Stimulated activated CD4-positive, alpha-beta T cell treated with anti-CD3 and anti-CD28 coated beads, Interleukin-4, amount 100 ng/mL, for 24 hours (primary cell): ENCODE results near the gene STEAP1.
"Not testable (repeated sequence)": the region's sequence is repeated elsewhere in the genome, so short reads cannot be mapped to it uniquely, and the experiment has no call there.

Experiments
- DNase-seq: peaks from one replicate; pipeline ENCODE4 v3.0.0-alpha.2; 2020

The STEAP1 gene

DNA sequence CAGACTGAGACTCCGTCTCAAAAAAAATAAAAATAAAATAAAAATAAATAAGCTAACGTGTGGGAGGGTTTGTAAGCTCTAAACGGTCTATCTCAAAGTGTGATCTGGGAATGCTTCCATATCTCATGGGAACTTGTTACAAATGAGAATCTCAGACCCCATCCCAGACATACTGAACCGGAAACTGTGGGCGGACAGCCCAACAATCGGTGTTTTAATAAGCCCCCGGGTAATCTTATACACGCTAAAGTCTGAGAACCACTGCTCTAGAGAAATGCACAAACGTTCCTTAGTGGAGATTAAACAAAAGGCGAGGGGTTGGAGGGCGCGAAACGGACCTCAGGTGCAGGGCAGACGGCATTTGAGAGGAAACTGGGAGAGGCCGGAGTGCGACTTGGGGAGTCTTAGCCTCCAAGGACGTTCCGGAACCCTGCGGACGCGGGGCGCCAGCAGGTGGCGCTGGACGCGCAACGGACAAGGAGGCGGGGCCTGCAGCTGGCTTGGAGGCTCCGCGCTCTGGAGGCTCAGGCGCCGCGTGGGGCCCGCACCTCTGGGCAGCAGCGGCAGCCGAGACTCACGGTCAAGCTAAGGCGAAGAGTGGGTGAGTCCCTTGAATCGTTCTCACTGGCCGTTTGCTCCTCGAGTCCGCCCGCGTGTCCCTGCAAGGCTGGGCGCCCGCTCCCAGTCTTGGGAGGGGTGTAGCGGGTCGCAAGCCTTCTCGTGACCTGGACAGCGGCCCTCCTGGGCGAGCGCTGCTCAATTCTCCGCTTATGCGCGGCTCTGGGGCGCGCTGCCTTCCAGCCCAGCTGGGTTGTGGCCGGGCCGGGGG, at the start of gene STEAP1:
Gene STEAP1, plus strand, starts transcription at position 527 of the 829 bp plus-strand sequence. CDS start 5,320 bp downstream, outside the sequence.
- peak; percentile 88 for DNase-seq

DNA sequence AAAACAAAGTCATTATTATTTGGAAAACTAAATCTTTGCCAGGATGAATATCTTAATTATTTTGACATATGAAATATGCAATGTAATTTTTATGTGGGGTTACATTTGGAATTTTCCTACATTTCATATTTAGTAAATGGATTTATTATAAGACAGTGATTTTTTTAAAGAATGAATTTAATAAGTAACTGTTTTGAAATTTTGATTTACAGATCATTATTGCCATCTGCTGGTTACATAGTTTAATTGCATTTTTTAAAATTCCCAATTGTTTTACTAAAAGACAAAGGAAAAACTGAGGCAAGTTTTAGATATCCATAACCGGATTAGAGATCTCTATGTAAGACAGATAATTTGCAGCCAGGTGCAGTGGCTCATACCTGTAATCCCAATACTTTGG, 39.3 kb upstream of the STEAP1 start:
- not testable (repeated sequence) for DNase-seq

DNA sequence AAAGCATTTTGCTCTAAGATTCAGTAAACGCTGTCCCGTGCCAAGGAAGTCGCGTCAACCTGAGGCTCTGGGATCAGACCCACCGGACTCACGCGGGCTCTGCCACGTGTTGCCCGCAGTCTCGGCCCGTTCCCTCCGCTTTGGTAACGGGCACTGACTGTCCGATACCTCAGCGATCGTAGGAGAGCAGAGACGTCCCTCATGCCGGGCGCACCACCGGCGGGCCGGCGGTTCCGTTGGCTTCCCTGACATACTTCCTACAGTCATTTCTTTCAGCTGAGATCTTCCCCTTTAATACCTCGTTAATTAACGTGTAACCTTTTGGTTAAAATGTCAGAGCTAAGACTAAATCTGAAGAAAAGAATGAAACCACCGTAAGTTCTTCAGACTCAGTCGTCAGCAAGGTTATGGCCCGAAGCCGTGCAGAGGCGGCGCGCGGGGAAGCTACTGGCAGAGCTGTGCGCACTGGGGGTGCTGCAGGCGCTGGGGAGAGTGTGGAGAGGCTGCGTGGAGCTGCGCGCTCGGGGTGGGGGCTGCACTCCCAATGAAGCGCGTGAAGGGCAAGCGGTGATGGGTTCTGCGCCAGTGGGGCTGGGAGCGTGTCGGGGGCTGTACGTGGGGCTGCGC, 35.6 kb upstream of the STEAP1 start:
- not testable (repeated sequence) for DNase-seq

DNA sequence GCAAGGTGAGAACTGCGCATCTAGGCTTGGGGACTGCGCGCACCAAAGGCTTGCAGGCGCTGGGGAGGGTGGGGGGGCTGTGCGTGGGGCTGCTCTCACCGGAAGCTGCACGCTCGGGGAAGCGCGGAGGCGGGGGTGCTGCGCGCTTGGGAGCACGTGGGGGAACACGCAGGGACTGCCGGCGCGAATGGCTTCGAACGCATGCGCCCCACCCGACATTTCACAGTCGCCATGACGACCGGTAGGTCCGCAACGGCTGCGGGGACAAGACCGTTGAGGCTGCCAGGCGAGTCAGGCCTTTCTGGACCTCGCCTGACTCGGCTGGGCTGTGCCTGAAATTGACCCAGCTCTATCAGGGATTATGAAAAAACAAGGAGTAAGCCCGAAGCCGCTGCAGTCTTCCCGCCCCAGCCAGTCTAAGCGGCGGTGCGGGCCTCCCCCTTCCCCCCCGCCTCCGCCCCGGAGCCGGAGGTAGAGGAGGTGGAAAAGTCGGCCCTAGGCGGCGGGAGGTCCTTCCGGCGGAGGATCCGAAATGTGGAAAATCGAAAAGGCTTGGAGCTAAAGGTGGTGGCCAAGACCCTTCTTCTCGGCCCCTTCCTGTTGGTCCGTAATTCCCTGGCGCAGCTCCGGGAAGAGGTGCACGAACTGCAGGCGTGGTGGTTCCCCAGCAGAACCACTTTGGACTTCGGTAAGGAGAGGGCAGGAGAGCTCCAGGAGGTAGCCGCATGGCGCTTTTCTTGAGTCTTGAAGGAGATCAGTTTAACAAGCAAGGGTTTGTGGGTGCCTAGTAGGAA, 34.9 kb upstream of the STEAP1 start:
- peak; percentile 49 for DNase-seq

DNA sequence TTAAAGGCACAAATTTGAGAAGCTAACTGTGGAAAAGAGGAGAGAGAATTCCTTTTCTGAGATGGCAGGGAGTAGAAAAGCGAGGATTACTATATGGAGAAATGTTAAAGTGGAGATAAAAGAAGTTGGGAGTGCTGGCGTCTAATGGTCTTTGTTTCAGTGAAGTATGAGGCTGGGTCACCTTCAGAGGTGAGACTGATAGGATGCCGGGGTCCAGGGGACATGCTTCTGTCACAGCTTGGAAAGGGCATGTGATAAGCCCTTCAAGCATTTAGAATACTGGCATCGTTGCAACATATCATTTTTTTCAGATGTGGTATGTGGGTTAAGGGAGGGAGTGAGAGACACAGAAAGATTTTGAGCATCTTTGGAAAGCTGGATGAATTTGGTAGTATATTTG, 34.1 kb upstream of the STEAP1 start:
- DNase-seq = not testable (repeated sequence)

DNA sequence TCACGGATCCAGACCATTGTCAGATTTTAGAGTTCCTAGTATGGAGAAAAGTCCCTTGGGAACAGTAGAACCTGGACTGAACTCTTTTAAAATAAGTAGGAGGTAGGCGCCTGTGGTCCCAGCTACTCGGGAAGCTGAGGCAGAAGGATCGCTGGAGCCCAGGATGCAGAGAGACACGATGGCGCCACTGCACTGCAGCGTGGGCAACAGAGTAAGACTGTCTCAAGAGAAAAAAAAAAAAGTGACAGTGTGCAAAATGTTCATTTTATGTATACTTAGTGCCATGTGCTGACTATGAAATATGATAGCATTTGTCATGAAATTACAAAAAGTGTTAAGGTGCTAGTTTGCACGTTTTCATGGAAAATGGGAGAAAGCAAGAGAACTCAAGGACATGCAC, 22.5 kb upstream of the STEAP1 start:
- DNase-seq = not testable (repeated sequence)

DNA sequence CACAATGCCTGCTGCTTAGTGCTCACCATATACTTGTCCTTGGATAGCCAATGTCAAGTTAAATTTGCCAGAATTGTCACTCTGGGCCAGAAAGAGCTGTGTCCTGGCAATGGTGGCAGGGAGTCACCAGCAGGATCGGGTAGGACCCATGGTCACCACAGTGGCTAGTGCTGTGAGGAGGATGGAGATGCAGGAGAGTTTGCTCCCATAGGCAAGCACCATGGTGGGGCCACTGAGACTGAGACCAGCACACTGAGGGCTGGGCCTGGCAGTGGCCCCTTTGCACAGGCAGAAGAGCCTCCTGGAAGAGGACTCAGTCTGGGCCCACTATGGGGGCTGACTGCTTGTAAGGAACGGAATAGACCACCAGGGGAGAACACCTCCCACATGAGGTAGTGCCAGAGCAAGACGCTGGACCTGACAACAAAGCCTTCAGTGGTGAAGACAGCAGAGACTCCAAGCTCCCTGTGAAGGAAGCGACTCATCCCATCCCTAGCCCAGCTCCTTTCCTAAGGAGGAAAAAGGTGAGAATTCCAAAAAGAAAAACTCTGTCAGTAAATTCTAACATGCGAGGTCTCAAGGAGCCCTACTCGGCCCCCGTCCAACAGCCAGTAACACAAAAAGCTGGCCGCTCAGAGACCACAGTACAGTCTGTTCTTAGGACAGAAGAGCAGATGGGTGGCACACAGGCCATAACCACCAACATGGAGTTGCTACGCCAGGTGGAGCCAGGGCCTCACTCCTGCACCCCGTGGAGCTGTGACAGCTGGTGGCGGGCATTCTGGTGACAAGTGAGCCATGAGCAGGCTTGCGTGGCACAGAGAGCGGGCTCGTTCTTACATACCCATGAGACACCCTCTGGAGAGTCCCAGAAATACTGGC, 6.9 kb upstream of the STEAP1 start:
- DNase-seq = not testable (repeated sequence)

DNA sequence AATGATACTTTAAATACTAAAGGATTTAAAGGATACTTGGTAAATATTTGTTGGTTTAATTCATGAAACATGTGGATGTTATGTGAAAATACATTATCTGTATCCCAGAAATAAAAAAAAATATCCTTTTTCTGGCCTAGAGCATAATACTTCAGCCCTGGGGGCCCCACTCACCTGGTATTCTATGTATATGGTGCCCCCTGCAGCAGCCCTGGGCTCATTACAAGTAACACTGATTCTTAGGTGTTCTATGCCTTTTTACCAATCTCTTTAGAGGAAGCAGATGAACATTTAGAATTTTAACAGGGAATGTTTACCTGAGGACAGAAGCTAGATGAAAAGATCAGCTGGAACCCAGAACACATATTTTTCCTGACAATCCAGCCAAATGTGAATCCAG, 4.8 kb upstream of the STEAP1 start:
- DNase-seq = peak; percentile 14

DNA sequence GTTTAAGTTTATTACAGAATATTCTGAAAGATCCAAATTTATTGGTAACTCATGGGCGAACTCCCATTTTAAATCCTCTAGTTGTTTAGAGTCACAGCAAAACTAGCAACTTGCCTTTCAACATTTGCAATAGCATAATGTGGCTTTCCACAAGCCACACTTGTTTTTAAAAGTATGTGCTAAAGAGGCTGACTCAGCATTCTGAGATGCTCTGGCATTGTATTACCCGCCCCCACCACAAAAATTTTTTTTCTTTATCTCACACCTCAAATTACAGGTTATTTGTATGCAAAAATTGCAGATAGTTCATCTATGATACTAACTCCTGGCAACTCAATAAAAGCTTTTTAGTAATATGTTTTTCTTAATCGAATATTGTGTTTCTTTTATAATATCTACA, 2.4 kb upstream of the STEAP1 start:
- DNase-seq = not testable (repeated sequence)

DNA sequence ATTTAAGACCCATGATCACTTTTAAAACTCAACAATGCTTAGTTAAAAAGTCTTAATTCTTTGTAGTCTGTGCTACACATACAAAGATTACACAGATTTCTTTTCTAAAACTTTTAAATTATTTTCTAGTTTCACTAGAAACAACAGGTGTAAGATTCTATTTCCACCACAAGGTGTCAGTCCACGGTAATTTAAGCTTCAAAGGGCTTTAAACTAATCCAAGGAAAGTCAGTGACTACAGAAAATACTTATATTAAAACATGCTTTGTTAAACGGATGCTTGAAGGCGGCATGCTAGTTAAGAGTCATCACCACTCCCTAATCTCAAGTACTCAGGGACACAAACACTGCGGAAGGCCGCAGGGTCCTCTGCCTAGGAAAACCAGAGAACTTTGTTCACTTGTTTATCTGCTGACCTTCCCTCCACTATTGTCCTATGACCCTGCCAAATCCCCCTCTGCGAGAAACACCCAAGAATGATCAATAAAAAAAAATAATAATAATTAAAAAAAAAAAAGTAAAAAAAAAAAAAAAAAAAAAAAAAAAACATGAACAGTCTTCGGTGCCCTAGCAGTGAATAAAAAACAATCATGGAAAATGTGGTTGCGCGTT, 1.5 kb upstream of the STEAP1 start:
- peak; percentile 19 for DNase-seq

DNA sequence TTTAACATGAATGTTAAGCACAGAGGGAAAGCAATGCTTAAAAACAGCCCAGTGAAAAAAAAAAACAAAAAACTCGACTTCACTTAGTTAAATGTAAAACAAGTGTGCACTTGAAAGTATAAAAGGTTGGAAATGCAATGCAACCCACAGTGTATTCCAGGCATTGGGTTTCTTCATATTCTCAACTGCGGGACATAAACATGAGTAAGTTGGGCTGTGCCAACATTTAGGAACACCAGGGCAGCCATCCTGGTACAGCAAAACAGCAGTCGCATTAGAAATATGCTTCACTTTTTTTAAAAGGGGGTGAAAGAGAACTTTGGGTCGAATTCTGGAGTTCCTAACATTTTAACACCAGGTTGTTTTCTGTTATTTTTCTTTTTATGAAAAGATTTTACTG, 937 bp downstream of the STEAP1 start:
- no peak for DNase-seq

DNA sequence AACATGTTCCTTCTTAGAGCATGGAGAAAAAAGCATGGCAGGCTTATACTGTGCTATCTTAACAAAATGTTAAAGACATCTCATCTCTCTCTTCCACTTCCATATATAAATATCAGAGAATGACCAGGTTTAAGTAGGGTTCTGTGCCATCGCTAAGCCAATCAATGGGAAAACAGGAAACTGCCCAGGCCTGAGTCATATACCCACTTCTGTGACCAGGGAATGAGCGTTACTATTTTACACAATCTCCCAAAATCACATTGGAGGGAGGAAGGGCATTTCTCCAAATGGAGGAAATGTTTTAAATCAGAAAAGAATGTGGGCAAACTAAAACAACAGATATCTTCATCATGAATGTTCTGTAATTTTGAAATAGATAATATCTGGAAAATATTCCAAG, 3.1 kb downstream of the STEAP1 start:
- not testable (repeated sequence) for DNase-seq

DNA sequence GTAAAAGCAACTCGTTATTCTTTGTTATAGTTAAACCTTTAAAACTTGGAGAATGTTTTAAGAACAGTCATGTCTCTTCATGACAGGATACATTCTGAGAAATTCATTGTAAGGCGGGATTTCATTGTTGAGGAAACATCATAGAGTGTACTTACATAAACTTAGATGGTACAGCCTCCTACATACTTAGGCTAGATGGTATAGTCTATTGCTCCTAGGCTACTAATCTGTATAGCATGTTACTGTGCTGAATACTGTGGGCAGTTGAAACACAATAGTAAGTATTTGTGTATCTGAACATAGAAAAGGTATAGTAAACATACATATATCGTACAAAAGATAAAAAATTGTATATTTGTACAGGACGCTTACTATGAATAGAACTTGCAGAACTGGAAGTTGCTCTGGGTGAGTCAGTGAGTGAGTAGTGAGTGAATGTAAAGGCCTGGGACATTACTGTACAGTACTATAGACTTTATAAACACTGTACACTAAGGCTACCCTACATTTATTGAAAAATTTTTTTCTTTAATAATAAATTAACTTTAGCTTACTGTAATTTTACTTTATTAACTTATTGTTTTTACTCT, 3.6 kb downstream of the STEAP1 start:
- DNase-seq = not testable (repeated sequence)

DNA sequence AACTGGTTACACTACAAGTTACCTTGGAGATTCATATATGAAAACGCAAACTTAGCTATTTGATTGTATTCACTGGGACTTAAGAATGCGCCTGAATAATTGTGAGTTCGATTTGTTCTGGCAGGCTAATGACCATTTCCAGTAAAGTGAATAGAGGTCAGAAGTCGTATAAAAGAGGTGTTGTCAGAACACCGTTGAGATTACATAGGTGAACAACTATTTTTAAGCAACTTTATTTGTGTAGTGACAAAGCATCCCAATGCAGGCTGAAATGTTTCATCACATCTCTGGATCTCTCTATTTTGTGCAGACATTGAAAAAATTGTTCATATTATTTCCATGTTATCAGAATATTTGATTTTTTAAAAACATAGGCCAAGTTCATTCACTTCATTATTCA, 9.3 kb downstream of the STEAP1 start:
- no peak for DNase-seq

DNA sequence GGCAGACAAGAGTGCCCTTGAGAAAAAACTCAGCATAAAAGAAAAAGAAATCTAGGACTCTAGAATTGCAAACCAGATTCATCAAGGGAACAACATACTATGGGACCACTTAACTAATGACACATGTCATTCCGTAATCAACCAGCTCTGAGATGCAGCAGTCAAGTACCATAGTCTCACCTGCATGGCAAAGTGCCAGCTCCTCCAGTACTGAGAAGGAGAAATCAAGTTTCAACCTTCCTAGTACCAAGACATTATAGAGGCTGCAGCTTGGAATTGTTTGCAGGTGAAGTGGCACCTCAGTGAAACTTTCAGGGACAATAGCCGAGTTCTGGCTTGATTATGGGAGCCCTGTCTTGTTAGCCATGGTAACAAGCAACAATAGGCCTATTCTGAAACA, 11.5 kb downstream of the STEAP1 start:
- DNase-seq = no peak

DNA sequence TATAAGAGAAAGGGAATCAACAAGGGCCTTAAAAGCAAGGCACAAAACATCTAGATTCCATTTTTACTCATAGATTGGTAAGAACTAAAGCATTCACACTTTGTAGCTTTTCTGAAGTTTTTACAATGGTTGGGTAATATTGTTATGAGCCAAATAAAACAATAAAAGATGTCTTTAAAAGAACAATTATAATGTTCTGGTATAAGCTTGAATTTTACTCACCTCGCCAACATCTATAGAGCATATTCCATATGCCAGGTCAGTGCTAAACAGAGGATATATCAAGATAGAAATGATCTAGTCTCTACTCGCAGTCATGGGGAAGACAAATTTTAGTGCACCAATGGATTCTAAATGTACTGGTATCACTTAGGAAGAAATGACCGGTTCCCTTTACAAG, 11.9 kb downstream of the STEAP1 start:
- DNase-seq = no peak

DNA sequence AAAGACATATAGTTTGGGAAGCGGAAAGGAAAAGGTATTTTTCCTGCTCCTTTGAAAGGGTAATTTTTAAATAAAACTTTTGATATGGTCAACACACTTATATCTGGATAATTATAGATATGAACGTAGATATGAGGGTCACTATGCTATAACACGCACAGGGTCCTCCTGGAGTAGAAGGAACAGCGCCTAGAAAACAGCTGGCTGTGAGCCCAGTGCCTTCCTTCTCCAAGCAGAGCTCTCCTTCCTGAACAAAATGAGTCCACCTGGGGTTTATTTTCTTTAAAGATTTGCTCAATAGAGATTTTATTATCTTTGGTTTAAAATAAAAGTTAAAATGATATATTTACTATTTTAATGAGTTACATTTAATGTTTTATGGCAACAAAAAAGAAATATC, 13.1 kb downstream of the STEAP1 start:
- no peak for DNase-seq

DNA sequence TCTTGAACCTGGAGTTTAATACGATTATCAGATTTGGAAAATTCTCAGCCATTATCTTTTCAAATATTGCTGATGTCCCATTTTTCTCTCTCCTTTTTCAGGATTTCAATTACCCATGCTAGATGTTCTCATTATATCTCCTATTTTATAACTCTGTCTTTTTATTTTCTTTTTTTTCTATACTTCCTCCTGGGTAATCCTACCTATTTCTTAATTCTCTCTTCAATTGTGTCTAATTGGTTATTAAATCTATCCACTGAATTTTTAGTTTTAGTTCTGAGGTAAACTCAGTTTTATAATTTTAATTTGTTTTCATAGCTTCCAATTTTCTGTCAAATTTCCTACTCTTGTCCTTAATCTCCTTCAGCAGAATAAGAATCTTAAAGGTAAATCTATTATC, 15.6 kb downstream of the STEAP1 start:
- no peak for DNase-seq

DNA sequence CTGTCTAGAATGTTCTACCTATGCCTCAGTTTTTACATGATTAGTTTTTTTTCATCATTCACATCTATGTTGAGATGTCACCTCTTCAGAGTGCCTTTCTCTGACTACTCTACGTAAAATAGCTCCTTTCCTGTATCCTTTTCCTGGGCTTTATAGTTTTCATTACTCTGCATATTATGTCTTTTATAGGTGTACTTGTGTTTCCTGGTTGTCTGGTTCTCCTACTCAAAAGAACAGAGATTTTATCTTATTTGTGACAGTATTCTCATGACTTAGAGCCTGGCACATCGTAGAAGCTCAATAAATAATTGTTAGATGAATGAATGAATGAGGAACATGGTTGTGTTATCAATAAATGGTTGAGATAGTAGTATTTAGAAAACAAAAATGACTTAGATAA, 17.9 kb downstream of the STEAP1 start:
- no peak for DNase-seq

DNA sequence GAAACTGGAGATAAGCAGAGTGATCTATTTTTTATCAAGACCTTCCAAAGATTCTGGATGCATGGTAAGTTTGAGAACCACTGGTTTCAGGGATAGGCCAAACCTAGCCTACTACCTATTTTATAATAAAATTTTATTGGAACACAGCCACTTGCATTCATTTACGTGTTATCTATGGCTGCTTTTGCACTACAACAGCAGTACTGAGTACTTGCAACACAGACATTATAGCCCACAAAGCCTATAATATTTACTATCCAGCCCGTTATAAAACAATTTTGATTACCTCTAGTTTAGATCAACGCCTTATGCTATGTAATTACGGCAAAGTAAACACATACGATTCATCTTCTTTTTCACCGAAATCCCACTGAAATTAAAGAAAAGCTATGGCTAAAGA, 18.4 kb downstream of the STEAP1 start:
- DNase-seq = no peak

DNA sequence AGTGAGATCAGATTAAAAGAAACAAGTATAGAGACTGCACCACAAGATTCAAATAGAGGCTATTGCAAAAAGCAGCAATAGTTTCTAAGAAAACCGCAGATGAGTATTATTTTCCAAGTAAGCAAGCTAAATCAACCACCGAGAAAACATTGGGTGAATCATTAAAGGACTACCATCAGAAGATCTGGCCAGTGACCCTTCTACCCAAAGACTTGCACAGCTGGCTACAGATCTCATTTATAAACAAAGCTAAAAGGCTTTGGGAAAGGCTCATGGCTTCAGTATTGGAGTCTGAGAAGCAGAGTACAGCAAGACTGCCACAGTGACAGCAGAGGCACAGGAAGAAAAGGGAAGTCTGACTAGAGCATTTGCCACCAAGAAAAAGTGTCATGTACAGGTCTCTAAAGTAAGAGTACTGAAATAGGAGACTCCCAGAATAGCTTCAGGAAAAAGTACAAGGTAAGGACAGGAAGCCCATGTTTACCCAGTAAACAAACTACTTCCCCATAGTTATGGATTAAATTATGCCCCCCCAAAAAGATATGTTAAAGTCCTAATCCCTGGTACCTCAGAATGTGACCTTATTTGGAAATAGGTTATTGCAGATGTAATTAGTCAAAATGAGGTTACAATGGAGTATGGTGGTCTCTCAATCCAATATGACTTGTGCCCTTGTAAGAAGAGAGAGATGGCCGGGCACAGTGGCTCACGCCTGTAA, 19.0 kb downstream of the STEAP1 start:
- no peak for DNase-seq
